HAP-1 (cell line): Measurements from ENCODE around the gene HSFX2.
A peak's percentile ranks its signal among the peaks of the same experiment; 100 is the strongest.
"Not testable (repeated sequence)": the region's sequence is repeated elsewhere in the genome, so short reads cannot be mapped to it uniquely, and the experiment has no call there.

Experiments used
- DNase-seq, 2 experiments: peaks; one replicate each; pipeline ENCODE4 v3.0.0-alpha.2; 2016 to 2020; ENCODE audit warnings: low spot score in 2 of 2
- H3K27me3 ChIP-seq: fragments of 250-450 bp; sonication (Bioruptor Pico); 2 replicates; pipeline ENCODE4 v1.5.1; 2020; ENCODE audit warnings: low read depth, mild to moderate bottlenecking, moderate library complexity
- H3K36me3 ChIP-seq: fragments of 250-450 bp; sonication (Bioruptor Pico); replicated peaks from 2 replicates; pipeline ENCODE4 v1.5.1; 2020; ENCODE audit warnings: mild to moderate bottlenecking
- H3K4me1 ChIP-seq: fragments of 250-450 bp; sonication (Bioruptor Pico); 2 replicates; pipeline ENCODE4 v1.5.1; 2020; ENCODE audit warnings: mild to moderate bottlenecking
- H3K4me3 ChIP-seq: fragments of 250-450 bp; sonication (Bioruptor Pico); 2 replicates; pipeline ENCODE4 v1.5.1; 2020; ENCODE audit warnings: mild to moderate bottlenecking, moderate library complexity
- H3K9me3 ChIP-seq: fragments of 250-450 bp; sonication (Bioruptor Pico); 2 replicates; pipeline ENCODE4 v1.5.1; 2020; ENCODE audit warnings: mild to moderate bottlenecking, moderate library complexity
- in situ Hi-C: fragments of 300-500 bp; cut with MboI; formaldehyde crosslinking; loops from 3 replicates; pipeline ENCODE4 v1.14.3; 2020; ENCODE audit warnings: low sequenced_read_pairs, inconsistent platforms, mixed read lengths

The HSFX2 gene

GRCh38 chrX:149626829-149627228 is 31.7 kb upstream of the HSFX2 start:
- in situ Hi-C loops: loop anchor here (25.0 kb wide), 2 partner anchors 115 to 185 kb away; partner anchors contain the start of gene IDS
- H3K4me3 ChIP-seq, H3K9me3 ChIP-seq, H3K27me3 ChIP-seq, H3K36me3 ChIP-seq, DNase-seq: not testable (repeated sequence)
- H3K4me1 ChIP-seq: peaks cover 15% of the 10 kb centered on the region

- H3K9me3 ChIP-seq, in situ Hi-C loops, H3K4me1 ChIP-seq, DNase-seq, H3K4me3 ChIP-seq, H3K36me3 ChIP-seq, H3K27me3 ChIP-seq: not testable (repeated sequence)
These were observed 24.5 kb upstream of the HSFX2 start for GRCh38 chrX:149619662-149620061.

DNA sequence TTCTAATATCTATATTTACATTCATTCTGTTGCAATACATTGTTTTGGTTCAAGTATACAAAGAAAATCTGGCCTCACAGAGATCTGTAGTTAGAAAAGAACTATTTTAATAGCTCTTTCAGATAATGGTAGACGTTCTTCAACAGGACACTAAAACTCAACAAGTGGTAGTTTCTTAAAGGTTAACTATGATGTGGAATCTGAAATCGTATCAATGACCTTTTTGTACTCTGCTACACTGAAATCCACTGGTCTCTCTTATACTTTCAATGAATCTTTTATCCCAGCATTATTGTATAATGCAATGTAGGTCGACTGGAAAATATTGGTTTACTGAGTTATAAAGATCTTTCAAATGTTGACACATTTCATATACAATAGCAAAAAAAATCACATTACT is 23.8 kb upstream of the HSFX2 start:
- DNase-seq: no peak

GRCh38 chrX:149611623-149612175 is 16.6 kb upstream of the HSFX2 start:
- Histone ChIP-seq H3K4me3 (no peak overlapping the region), H3K36me3 (peaks cover 18% of the 10 kb centered on the region), H3K4me1 (peaks cover 3% of the 10 kb centered on the region; the same call in 1 of the 2 replicates), H3K9me3 (no peaks in the 10 kb centered on the region), H3K27me3 (no peaks in the 10 kb centered on the region)
- no peak for DNase-seq
- in situ Hi-C loops: no loop called here

More for the DNA sequence above, 23.8 kb upstream of the HSFX2 start:
- H3K4me1 ChIP-seq: peaks cover 8% of the 10 kb centered on the region; the same call in 1 of the 2 replicates
- no peak overlapping the region for H3K4me3 ChIP-seq
- in situ Hi-C loops: no loop called here
- H3K9me3 ChIP-seq: no peaks in the 10 kb centered on the region
- no peaks in the 10 kb centered on the region for H3K36me3 ChIP-seq
- no peaks in the 10 kb centered on the region for H3K27me3 ChIP-seq

DNA sequence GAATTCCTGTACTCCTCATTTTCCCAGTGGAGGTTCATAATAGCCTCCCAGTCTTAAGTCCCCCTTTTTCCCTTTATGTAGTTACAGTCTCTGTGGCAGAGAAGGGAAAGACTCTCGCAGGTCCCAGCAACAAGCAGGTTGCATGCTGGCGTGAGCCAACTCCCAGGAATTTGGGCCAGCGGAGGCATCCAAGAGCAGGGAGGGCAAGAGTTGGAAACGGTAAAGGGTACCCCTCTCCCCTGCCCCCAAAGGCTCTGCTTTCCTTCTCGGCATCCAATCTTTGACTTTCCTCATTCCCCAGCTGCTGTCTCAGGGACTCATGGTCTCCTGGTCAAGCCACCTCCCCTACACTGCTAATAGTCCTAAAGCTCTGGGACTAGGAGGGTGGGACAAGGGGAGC is 15.4 kb upstream of the HSFX2 start:
- no peak overlapping the region for H3K4me3 ChIP-seq
- no peaks in the 10 kb centered on the region for H3K9me3 ChIP-seq
- no peaks in the 10 kb centered on the region for H3K27me3 ChIP-seq
- DNase-seq: no peak
- in situ Hi-C loops: no loop called here
- peaks cover 21% of the 10 kb centered on the region for H3K36me3 ChIP-seq
- peaks cover 3% of the 10 kb centered on the region; the same call in 1 of the 2 replicates for H3K4me1 ChIP-seq

DNA sequence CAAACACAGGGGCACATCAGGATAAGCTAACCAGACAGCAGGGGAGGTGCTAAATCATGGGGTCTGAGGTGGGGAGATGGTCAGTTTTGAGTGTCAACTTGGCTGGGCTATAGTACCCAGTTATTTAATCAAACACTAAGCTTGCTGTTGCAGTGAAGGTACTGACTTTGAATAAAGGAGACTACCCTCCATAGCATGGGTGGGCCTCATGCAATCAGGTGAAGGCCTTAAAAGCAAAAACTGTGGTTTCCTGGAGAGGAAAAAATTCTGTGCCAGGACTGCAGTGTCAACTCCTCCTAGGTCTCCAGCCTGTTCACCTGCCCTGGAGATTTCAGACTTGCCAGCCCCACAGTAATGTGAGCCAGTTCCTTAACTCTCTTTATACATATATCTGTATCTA is 12.6 kb upstream of the HSFX2 start:
- Histone ChIP-seq H3K9me3 (no peaks in the 10 kb centered on the region), H3K4me1 (no peaks in the 10 kb centered on the region), H3K27me3 (no peaks in the 10 kb centered on the region), H3K4me3 (no peak overlapping the region), H3K36me3 (peaks cover 21% of the 10 kb centered on the region)
- in situ Hi-C loops: no loop called here
- no peak for DNase-seq

DNA sequence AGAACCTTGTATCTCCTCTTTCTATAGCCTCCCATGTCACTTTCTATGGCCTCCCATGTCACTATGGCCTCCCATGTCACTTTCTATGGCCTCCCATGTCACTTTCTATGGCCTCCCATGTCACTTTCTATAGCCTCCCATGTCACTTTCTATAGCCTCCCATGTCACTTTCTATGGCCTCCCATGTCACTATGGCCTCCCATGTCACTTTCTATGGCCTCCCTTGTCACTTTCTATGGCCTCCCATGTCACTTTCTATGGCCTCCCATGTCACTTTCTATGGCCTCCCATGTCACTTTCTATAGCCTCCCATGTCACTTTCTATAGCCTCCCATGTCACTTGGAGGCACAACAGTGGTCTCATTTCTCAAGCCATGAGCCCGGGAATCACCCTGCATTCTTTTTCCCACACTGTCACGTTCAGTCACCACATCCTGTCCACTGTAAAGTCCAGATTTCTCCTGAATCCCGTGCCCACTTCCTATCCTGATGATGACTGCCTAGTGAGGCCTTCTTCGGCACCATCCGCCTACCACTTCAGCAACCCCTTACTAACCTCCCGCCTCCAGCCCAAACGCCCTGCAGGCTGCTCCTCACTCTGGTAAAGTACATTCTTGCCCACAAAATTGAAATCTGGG is 10.3 kb upstream of the HSFX2 start:
- H3K9me3 ChIP-seq, DNase-seq, in situ Hi-C loops, H3K4me1 ChIP-seq, H3K27me3 ChIP-seq, H3K4me3 ChIP-seq: not testable (repeated sequence)
- H3K36me3 ChIP-seq: peaks cover 21% of the 10 kb centered on the region

- H3K4me1 ChIP-seq, H3K36me3 ChIP-seq, H3K9me3 ChIP-seq, H3K4me3 ChIP-seq, in situ Hi-C loops, H3K27me3 ChIP-seq: not testable (repeated sequence)
- DNase-seq: peak in 1 of 2 experiments; percentile 46
These were observed 3.5 kb upstream of the HSFX2 start for GRCh38 chrX:149598603-149599002.

DNA sequence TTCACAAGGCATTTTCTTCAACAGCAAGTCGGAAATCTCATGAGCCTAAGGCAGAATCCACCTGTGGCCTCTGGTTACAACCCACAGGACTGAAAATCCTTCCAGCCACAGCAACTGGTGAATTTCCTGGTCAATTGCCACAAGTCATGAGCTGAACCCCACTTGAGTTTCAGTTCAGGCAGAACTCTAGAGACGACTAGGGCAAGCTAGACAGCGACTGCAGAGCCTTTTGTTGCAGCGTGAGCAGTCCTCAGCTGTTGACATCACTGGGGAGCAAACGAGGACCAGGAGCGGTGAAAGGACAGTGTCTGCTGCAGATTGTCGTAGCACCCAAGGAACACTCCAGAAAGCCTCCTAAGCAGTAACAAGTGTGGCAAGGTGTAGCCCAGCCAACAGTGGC is 829 bp upstream of the HSFX2 start:
- H3K27me3 ChIP-seq, in situ Hi-C loops, H3K9me3 ChIP-seq, H3K4me3 ChIP-seq, DNase-seq, H3K36me3 ChIP-seq, H3K4me1 ChIP-seq: not testable (repeated sequence)

GRCh38 chrX:149590993-149591392 is 4.1 kb downstream of the HSFX2 start:
- H3K4me1 ChIP-seq, H3K4me3 ChIP-seq, in situ Hi-C loops, H3K27me3 ChIP-seq, H3K9me3 ChIP-seq, DNase-seq, H3K36me3 ChIP-seq: not testable (repeated sequence)

DNA sequence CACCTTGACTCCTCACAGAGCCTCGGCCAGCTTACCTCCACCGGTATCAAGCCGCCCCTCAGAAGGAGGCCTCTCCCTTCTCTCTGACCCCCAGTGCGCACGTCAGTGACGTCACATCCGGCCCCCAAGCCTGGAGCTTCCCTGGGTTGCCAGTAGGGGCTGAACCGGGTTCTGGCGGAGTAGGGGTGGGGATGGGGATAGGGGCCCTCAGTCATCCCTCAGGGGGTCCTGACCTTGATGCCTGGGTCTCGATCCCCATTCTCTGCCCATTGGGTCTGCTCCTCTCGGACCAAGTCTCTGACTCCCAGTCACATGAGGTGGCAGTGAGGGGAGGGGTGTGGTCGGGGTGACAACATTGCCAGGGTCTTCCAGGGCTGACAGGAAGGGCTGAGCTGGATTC is 7.8 kb downstream of the HSFX2 start, which contains the start of gene MAGEA9B:
TSS of gene MAGEA9B (minus strand) at position 101 of the 400 bp plus-strand sequence. CDS start 4,280 bp downstream, outside the sequence.
- H3K4me3 ChIP-seq, H3K27me3 ChIP-seq, H3K4me1 ChIP-seq, H3K9me3 ChIP-seq, H3K36me3 ChIP-seq, in situ Hi-C loops, DNase-seq: not testable (repeated sequence)

DNA sequence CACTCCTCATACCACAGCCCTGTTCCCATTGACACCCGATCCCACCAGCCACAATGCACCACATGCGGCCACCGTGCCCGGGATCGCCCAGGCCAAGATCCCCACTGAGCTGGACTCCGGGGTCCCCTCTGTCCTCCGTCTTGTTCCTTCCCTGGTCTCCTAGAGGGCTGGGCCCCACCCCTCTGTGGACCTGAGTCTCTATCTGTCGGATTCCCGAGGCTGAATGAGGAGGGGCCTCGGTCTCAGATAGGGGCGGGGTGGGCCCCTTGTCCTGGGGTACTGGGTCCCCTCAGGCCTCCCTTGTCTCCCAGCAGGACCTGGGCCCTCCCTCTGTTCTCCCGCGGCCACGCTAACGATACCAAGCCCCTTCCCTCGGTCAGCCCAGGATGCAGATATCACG is 9.5 kb downstream of the HSFX2 start:
- H3K36me3 ChIP-seq, in situ Hi-C loops: not testable (repeated sequence)

GRCh38 chrX:149573456-149573855 is 21.7 kb downstream of the HSFX2 start:
- in situ Hi-C loops, H3K36me3 ChIP-seq: not testable (repeated sequence)

More for the DNA sequence above, 9.5 kb downstream of the HSFX2 start:
- not testable (repeated sequence) for H3K9me3 ChIP-seq, DNase-seq, H3K27me3 ChIP-seq, H3K4me1 ChIP-seq, H3K4me3 ChIP-seq

DNA sequence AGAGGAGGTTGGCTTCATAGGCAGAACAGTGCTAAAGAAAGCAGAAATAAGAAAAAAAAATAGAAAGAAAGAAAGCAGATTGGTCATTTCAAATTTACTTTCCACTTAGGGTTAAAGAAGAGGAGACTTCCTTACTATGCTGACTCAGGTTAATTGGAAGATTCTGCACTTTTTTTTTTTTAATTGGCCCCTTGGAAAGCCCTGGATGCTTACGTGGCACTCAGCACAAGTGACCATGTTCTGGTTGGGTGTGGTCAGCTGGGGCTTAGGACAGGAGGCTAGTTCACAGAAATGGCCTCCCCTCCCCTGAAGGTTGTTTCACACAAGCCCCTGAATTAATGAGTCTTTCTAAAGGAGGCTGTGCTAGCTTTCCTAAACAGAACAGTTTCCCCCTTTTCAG is 22.4 kb downstream of the HSFX2 start:
- Histone ChIP-seq H3K9me3 (no peaks in the 10 kb centered on the region), H3K27me3 (no peaks in the 10 kb centered on the region), H3K4me1 (peaks cover 16% of the 10 kb centered on the region), H3K36me3 (no peaks in the 10 kb centered on the region), H3K4me3 (no peak overlapping the region)
- in situ Hi-C loops: no loop called here
- no peak for DNase-seq

More at GRCh38 chrX:149573456-149573855, 21.7 kb downstream of the HSFX2 start:
- DNase-seq, H3K27me3 ChIP-seq, H3K4me3 ChIP-seq, H3K9me3 ChIP-seq: not testable (repeated sequence)
- peaks cover 16% of the 10 kb centered on the region for H3K4me1 ChIP-seq
